Activated effector memory CD4-positive, alpha-beta T cell treated with anti-CD3 and anti-CD28 coated beads, Interleukin-2, amount 50 U/mL, for 16 hours (primary cell): ENCODE measurements around the gene RNLS.
"Not testable (repeated sequence)": the region's sequence is repeated elsewhere in the genome, so short reads cannot be mapped to it uniquely, and the experiment has no call there.

Experiments
- DNase-seq: peaks from one replicate; pipeline ENCODE4 v3.0.0-alpha.2; 2020

The RNLS gene

DNA sequence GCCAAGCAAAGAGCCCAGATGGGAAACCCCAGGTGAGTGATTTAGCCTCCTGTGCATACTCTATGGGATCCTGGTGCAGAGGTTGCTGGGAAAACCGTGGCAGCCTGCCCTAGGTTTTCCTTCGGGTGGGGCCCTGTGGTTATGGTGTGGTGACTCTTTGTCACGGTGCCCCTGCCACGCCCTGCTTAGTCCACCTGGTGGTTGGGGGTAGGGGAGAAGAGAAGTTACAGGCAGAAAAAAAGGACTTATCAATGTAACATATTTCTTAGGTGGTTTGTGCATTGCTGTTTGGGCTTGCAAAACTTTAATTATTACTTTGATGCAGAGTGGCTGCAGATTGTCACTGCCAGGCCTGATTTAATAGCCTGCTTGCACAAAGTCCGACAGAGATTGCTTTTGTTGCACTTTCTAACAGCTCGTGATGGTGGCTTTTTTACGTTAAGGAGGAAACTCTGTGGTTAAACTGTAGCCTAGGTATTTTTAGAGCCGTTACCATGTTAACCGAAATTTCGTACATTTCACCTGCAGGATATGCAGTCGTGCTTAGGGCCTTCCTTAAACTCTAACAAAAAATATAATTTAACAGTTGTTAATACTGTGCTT, 197.4 kb downstream of the RNLS start:
- DNase-seq = peak; percentile 78

DNA sequence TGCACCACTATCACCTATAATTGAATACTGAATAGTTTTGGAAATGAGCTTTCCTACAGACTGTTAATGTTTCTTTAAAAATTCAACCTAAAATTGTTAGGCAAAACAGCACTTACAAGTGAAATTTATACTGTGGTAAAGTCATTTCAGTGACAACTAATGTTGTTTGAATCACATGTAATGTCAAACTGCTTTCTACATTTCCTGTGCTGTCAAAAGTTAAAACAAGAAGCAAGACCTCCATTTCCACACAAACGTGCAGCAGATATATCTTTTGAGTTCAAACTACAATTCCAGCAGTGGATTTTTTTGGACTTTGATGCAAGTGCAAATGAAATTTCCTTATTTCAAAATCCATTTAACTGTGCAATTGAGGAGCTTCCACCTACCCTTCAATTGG, 199.8 kb downstream of the RNLS start:
- DNase-seq = no peak

DNA sequence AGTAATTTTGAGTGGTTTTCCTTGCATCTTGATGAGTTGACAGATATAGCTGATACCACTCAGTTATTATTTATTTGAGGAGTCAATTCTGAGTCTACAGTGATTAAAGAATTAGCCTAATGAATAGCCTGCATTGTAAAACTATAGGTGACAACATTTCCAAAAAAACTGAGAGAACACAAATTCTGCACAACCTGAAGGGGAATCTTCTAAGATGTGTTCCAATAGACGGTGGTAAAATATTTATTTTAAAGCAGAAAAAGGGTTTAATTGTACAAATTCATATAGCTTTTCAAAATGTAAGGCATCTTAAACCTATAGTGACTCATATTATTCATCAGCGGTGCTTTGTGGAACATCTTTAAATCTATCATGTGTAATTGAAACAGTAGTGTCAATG, 200.4 kb downstream of the RNLS start:
- no peak for DNase-seq

DNA sequence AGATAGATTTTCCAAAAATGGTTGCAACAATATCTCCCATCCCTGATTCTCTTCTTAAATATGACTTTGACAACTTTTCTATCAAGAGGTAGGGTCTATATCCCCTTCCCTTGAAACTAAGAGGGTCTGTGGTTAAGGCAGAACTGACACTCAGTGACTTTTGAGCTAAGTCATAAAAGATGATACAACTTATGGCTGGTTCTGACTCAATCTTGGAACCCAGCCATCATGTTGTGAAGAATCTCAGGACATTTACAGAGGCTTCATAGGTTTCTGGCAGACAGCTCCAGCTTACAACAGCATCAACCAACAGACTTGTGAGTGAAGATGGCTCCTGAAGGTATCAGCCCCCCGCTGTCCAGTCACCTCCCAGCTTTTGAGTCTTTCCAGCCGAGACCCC, 203.5 kb downstream of the RNLS start:
- DNase-seq = no peak

DNA sequence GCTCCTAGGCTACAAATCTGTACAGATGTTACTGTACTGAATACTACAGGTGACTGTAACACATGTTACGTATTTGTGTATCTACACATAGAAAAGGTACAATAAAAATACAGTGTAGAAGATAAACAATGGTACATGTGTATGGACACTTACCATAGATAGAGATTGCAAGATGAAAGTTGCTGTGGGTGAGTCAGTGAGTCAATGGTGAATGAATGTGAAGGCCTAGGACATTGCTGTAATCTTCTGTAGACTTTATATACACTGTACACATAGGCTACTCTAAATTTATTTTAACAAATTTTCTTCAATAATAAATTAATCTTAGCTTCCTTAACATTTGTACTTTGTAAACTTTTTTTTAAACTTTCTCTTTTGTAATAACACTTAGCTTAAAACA, 205.6 kb downstream of the RNLS start:
- DNase-seq = no peak

DNA sequence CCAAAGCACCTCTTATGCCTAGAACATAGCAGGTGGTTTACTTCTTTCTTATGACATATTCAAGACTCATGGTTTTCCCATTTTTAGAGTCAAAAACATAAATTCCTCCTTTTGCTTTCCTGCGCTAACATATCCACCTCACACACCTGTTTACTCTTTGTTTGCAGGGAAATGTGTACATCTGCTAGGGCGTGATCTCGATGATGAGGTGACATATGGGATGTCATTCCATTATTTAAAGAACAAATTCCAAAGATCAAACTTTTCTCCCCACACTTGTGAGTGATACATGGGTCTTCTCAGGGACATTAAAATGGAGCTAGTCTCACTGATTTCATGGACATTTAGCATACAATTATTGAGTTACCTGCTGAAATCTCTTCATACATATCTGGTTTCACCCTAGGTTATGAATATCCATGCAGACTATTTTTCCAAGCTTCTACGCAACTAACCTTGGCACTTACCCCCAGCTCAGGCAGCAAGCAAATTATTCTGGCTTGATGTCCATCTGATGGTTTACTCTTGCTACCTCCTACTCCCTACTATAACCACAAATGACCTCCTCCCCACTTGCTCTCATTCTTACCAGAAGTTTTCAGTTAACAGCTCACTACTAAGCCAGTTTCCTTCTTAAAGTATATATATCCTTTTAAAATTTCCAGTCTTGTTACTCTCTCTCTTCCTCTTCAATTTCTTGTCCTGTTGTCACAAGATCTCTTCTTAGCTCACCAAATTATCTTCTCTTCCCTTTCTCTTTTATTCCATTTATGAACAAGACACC, 208.5 kb downstream of the RNLS start:
- no peak for DNase-seq

DNA sequence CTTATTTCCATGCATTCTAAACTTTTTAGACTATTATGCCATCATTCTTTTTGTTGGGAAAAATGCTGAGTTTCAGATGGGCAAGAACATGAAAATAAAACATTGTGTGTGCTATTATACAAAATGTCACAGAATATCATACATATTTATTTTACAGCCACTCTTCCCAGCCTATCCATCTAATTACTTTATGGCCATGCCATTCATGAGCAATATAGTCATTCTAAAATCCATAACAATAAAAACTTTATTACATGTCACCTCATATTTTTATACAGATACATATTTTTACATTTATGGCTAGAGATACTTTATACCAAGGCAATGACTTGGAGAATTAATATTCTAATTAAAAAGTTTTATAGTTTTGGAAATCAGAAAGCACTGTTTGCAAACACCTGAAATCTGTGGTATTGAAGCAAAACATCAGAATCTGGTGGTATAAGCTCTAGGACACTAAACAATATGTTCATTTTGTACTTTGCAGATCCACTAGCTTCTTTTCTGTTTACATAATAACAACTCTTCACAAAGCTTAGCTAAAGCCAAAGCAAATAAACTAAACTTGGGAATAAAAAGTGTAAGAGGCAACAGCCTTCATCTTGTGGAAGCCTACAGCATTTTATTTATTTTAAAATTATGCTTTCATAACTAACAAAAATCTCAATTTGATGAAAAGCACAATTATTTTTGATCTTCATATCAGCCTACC, 210.1 kb downstream of the RNLS start:
- DNase-seq = no peak

DNA sequence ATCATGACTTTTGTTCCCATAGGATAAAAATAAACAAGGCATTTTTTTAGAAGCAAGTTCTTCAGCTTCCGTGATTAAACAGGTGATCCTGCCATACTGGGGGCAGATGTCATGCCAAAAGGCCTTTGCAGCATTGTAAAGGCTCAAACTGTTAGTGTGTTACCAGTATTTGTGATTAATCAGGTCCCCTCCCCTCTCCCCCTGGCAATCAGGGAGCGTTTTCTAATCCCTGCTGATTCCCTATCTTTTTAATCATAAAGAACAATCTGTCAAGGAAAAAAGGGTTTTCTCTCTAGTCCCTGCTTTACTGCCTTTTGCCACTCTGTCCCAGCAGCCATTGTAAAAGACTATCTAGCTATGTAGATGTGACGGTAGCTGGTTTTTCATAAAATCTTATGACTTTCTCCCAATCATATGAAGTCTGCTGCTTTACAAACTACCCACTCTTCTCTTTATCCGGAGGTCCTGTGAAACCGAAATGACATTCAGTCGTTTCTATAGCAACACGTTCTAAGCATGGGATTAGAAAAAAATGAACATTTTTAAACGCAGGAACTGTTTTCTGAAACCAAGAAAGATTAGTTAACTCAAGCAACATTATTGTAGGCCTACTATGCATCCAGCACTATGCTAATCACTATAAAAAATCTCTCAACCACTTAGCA, 210.9 kb downstream of the RNLS start:
- DNase-seq = no peak

DNA sequence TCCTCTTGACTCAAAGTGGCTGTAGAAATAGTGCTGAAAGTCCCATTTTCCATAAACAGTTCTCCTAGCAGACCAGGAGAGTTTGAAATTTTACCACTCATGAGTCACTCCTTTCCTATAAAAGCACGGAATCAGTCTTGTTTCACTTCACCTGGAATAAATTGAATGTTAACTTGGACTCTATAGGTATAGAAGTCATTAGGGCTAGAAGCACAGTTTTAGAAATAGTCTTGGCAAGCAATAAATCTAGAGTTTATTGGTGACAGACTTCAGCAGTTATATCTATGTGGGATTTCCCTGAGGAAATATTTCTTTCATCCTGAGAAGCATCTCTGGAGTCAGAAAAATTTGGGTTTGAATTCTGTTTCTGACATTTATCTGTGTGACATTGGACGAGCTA, 212.4 kb downstream of the RNLS start:
- DNase-seq = no peak

DNA sequence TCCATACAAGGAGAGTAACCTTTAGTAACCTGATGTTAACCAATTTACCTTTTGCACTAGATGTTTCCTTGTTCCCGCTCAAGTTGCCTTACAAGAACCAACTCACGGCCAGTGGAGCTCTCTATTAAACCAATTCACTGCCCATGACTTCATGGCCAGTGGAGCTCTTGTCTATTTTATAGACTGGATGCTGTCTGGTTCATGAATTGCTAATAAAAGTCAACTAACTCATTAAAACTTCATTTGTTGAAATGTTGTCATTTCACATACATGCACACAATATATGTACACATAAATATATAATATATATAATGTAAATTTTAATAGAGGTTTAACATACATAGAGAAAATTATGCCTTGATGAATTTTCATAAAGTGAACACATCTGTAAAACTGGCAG, 216.3 kb downstream of the RNLS start:
- DNase-seq = no peak

DNA sequence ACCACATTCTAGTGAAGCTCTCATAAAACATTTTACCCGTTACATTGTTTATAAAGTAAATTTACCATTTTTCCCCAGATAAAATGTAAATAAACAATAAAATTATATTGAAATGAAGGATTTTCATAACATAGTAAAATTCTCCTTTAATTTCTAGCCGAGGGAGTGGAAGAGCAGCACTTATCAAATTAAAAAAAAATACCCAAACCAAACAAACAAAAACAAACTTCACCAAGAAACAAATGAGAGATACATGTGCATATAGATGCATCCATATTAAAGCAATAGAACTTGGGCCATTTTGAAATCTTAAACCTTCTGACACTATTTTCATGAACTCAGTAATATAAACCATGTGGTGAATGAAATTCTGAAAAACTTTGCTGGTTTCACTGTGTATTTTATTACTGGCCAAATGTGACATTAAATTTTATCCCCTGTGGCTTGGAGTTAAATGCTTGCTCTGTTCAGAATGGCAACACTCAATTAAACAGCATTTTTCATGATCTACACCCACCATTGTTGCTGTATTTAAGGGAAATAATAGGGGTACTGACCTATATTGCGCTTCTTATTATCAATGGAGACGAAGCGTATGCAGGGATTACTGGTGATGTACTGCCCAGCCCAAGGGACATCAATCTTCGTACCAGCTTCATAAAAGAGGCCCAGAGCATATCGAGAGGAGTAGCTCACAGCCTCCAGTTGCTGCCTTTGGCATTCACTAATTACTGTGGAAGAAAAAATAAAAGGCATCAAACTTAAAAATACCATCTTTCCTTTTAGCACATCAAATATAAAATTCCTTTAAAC, 220.9 kb downstream of the RNLS start:
- no peak for DNase-seq

DNA sequence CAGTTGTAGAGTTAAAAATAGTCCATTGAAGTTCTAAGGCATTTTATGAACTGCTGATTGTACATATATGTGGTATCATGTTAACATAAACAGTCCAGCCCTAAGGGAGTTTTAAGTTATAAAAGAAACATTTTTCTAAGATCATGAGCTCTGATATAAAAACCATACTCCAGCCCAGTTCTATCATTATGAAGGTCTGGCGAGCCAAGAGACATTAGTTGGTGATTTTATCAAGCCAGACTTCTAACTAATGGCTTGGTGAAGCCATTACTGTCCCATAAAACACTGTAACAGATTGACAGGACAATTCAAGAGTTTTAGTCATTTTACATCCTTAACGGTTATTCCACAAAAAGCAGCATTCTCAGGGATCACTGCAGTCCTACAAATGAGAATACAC, 221.6 kb downstream of the RNLS start:
- DNase-seq = no peak

DNA sequence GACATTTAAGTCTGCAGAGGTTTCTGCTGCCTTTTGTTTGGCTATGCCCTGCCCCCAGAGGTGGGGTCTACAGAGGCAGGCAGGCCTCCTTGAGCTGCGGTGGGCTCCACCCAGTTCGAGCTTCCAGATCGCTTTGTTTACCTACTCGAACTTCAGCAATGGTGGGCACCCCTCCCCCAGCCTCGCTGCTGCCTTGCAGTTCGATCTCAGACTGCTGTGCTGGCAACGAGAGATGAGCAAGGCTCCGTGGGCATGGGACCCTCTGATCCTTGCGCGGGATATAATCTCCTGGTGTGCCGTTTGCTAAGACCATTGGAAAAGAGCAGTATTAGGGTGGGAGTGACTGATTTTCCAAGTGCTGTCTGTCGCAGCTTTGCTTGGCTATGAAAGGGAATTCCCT, 227.4 kb downstream of the RNLS start:
- not testable (repeated sequence) for DNase-seq

DNA sequence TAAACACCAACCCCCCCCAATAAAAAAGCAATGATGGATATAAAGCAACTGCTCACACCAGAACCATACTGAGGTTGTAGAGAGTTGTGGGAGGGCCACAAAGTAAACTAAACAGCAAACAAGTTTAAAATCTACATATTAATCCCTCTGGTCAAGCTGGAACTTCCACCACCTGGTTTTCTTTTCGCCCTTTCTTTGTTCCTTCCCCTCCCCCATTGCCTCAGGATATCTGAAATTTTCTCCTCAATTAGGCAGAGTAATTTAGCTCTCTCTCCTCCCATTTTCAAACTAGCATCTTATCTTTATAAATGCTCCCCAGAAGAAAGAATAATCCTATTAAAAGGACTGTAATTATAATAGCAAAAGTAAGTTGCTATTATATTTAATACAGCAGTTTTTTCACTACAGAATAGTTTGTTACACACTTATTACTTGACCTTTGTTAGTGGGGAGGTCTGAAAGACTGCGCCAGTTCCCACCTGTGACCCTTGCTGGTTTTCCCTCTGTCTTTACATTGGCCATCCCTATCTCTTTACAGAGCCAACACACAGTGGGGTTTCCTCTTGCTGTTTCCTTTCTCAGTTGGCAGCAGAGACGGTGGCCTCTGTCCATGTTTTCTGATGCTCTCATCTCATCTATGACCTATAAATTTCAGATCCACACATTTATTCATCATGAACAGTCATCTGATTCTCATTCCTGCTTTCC, 235.4 kb downstream of the RNLS start:
- no peak for DNase-seq

DNA sequence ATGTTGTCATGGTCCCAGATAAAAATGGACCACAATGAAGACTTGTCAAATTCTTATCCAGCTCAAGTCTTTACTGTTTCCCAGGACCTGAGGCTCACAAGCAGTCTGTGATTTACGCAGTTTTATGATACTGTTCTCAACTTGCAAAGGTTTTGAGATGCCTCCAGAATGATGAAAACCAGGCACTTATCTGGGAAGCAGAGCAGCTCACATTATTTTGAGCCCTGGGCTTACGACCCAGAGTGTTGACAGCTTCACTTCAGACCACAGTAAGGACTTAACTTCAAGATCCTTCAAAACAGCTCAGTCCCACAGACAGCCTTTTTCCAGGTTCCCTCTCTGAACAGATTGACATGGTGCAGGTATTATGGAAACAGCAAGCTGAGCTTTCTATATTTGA, 236.1 kb downstream of the RNLS start:
- no peak for DNase-seq

DNA sequence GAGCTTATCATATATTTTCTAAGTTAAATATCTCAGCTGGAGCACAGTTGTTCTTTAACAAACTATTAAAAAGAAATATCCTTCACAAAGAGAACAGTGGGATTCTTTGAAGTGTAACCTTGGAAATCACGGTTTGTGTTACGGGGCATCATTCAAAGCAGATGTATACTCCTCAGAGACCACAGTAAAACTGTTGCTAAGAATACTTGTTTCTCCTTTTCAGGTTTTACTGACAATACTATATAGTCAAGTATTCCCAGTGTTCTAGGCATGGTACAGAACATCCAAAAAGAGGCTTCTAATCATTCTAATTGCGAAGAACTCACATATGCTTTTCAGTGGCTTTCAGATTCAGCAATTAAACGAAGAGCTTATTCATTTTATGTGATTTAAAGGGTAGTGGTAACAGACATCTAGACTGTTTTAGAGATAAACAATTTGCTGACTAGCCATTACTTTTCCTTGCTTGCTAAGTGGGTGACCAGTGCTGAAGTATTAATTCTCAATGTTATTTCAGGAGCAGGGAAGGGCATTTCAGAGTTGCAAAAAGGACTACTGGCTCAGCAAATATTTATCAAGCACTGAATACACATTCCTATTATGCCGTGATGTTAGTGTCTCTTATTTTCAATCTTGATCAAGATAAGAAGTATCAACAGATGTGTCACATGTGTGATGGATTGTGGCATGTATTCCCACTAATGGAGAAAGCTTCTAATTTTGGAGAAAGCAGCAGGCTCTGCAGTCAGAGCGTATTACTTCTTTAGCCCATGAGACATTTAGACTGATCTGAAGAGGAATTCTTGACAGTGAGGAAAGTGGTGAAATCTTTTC, 236.8 kb downstream of the RNLS start:
- DNase-seq = no peak

DNA sequence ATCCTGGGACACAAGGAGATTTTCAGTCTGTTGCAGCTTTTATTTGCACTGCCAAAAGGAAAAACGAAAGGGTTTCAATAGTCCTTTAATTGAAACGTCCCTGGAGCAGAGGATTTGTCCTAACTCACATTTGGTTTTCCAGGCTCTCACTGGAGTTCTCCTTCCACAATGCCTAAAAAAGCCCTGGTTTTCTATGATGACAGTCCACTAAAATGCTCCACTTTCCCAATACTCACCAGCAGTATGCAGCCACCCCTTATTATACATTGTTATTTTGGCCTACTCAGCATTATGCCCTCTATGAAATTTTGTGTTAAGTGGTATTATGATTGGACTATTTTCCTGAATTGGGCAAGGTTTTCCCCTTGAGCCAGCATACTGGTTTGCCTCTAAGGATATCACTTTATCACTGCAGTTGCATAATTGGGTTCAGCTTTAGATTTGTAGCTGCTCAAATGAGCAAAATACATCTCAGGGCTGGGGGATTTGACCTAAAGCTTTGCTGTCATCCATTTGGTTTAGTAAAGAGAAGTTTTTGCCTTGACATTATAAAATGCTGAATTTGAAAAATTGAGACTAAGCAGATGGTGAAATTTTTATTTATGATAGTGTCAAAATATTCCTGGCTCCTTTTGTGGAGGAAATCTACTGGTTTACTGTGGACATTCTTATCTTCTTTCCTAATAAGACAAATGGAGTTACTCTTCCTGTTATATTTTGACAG, 239.2 kb downstream of the RNLS start:
- DNase-seq = no peak

DNA sequence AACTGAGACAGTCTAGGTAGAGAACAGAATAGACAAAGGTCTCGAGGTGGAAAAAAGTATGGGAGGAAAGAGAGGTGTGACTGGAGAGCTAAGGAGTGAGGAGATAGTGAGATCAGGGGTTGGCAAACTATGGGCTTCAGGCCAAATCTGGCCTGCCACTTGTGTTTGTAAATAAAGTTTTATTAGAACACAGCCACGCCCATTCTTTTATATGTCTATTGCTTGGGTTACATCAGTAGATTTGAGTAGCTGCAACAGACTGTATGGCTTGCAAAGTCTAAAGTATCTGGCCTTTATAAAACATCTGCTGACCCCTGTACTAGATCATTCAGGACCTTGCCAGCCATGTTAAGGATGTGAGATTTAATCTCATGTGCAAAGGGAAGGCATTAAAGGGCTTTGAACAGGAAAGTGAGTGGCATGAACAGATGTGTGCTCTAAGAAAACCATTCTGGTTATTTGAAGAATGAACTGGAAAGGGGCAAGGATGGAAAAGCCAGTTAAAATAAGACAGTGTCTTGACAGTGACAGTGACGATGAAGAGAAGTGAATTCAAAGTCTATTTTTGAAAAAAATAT, 240.3 kb downstream of the RNLS start:
- no peak for DNase-seq

DNA sequence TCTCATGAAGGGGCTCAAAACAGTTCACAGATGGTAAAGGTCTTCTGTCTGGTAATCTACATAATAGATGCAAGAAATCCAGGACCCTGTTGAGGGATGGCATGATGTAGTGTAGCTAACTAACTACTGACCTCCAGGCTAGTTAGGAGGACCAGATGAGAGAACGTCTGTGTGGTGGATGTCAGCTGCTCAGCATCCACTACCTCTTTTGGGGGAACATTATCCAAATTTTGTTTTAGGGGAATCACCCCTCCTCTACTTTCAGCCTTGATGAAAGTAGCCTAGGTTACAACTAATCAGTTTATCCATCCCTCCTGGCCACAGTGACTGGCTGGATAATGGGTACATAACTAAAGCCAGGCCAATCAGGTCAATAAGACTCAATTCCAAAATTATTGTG, 246.0 kb downstream of the RNLS start:
- DNase-seq = no peak

DNA sequence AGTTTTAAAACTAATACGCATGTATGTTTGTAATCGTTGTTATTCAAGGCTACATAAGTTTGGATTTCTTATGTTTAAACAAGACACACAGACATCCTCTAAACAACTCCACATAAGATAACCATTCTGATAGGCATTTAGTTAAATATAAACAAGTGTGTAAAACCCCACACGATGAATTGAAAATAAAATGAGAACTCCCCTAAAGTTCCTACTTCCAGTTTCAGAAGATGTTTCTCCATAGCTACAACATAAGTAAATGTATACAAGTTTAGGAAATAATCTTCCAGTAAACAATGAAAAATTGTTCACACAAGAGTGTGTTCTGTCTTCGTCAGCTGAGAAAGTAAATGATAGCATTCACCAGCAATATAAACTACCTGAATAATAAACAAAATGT, 246.8 kb downstream of the RNLS start:
- DNase-seq = no peak
